HepG2 (cell line): ENCODE results near the gene PRR5L. TPM values are rescaled to one million over a fixed set of nuclear protein-coding genes. Genes with fewer than 3 reads are reported as not detected.

Experiments used
- ATAC-seq: fragments of 200-7000 bp; cut with Tn5 transposase; 3 replicates; pipeline ENCODE4 v1.9.1; 2020; ENCODE audit warnings: mild to moderate bottlenecking, moderate library complexity
- BruUV-seq: library from RNA; stranded (reverse); fragments of 400-500 nt; replicated peaks from 2 replicates; lab custom pipeline; 2021; lab: Mats Ljungman, UMichigan
- CTCF ChIA-PET: fragments of 300-600 bp; formaldehyde crosslinking; extraction: SDS; loops from one replicate; lab custom pipeline; 2021; ENCODE audit warnings: low total read pairs, inconsistent platforms, low intra/inter-chr PET ratio; lab: Yijun Ruan, JAX
- POLR2A ChIA-PET: fragments of 350-600 bp; sonication (Branson Sonifier 250); formaldehyde crosslinking; loops from one replicate; lab custom pipeline; 2020; ENCODE audit warnings: antibody characterized with exemption, inconsistent platforms; lab: Yijun Ruan, JAX
- DNase-seq: peaks from one replicate; pipeline ENCODE4 v3.0.0-alpha.2; 2015; ENCODE audit warnings: low spot score
- FAIRE-seq: peaks from 3 replicates; lab custom pipeline; 2011; peaks lifted over from hg19 to GRCh38; lab: Jason Lieb, UNC
- H2AFZ ChIP-seq: one replicate; pipeline ENCODE4 v1.6.1; 2011; ENCODE audit warnings: low read length, inconsistent platforms
- H3K27ac ChIP-seq: fragments of 300-600 bp; 3 replicates; pipeline ENCODE4 v1.8.0; 2011; ENCODE audit warnings: mixed run types, mild to moderate bottlenecking, mixed read lengths, low read length, inconsistent platforms; ENCODE audit not compliant: insufficient read depth; ENCODE audit errors: extremely low read length
- H3K27me3 ChIP-seq, 2 experiments: fragments of 200-600 bp in 1 of 2; 2 replicates in 1 of 2; 3 replicates in 1 of 2; pipeline versions ENCODE4 v1.6.0 to v1.8.0; 2011; ENCODE audit warnings: low read length in 2 of 2, mild to moderate bottlenecking in 2 of 2, moderate library complexity in 2 of 2, inconsistent platforms in 1 of 2; ENCODE audit not compliant: insufficient read depth in 2 of 2, control insufficient read depth in 1 of 2
- H3K36me3 ChIP-seq, 2 experiments: fragments of 200-600 bp in 1 of 2; replicated peaks in 1 of 2; 2 replicates in 1 of 2; 3 replicates in 1 of 2; pipeline versions ENCODE4 v1.5.1 to v1.8.0; 2011; ENCODE audit warnings: low read length in 2 of 2, inconsistent platforms in 1 of 2; ENCODE audit not compliant: insufficient read depth in 2 of 2, control insufficient read depth in 1 of 2
- H3K4me1 ChIP-seq: 2 replicates; pipeline ENCODE4 v1.5.1; 2012; ENCODE audit warnings: low read length, inconsistent platforms; ENCODE audit not compliant: insufficient read depth
- H3K4me2 ChIP-seq: 2 replicates; pipeline ENCODE4 v1.6.0; 2011; ENCODE audit warnings: low read depth, low read length, inconsistent platforms
- H3K4me3 ChIP-seq, 3 experiments: fragments of 200-600 bp in 1 of 3; sonication (generic), shearing (Covaris generic) in 1 of 3; replicated peaks in 1 of 3; 2 replicates each; pipeline ENCODE4 v1.5.1; 2011 to 2016; ENCODE audit warnings: low read length in 3 of 3, inconsistent platforms in 2 of 3, low read depth in 2 of 3, mild to moderate bottlenecking in 2 of 3, control low read depth in 1 of 3, mixed read lengths in 1 of 3; ENCODE audit not compliant: insufficient read depth in 1 of 3
- H3K79me2 ChIP-seq: one replicate; pipeline ENCODE4 v1.6.1; 2011; ENCODE audit warnings: low read length, inconsistent platforms; ENCODE audit not compliant: insufficient read depth
- H3K9ac ChIP-seq: 2 replicates; pipeline ENCODE4 v1.6.0; 2011; ENCODE audit warnings: mild to moderate bottlenecking, low read depth, low read length, inconsistent platforms; ENCODE audit not compliant: insufficient read depth
- H3K9me3 ChIP-seq: 2 replicates; pipeline ENCODE4 v1.5.1; 2012; ENCODE audit warnings: mild to moderate bottlenecking, low read length
- H4K20me1 ChIP-seq: 2 replicates; pipeline ENCODE4 v1.6.0; 2011; ENCODE audit warnings: inconsistent platforms, mild to moderate bottlenecking, low read length, moderate library complexity; ENCODE audit not compliant: insufficient read depth
- FOXJ3 ChIP-seq: sonication (generic); formaldehyde crosslinking; IDR thresholded peaks from 2 replicates; pipeline ENCODE4 v1.4.0; 2020; ENCODE audit warnings: missing genetic modification reagents, mild to moderate bottlenecking, borderline replicate concordance
- MEIS1 ChIP-seq: sonication (generic); formaldehyde crosslinking; IDR thresholded peaks from 2 replicates; pipeline ENCODE4 v1.9.0; 2021; ENCODE audit warnings: mild to moderate bottlenecking, missing genetic modification reagents, moderate library complexity, borderline replicate concordance
- PTBP1 ChIP-seq: fragments of 200-400 bp; formaldehyde crosslinking; IDR thresholded peaks from 2 replicates; pipeline ENCODE4 v1.6.1; 2018; ENCODE audit warnings: low read length, low read depth; ENCODE audit not compliant: poor library complexity, severe bottlenecking
- WGBS: methylation state at CpG from one replicate; pipeline ENCODE4 v1.1.6; 2017; ENCODE audit warnings: low lambda C conversion rate; 5-methylcytosine and 5-hydroxymethylcytosine counted together
- in situ Hi-C: cut with HindIII; loops from 2 replicates; pipeline ENCODE4 v1.10.0; 2017; ENCODE audit warnings: low pct_unique_long_range_greater_than_20kb; ENCODE audit not compliant: extremely low pct_ligation_motif_present
- intact Hi-C: fragments of 100-400 bp; cut with micrococcal nuclease; formaldehyde crosslinking; loops from one replicate; pipeline ENCODE4 v1.10.0; 2022; ENCODE audit not compliant: unreplicated experiment
- polyA plus RNA-seq, 8 experiments: library from polyadenylated mRNA; depleted of rRNA in 3 of 8; stranded (reverse) in 7 of 8; unstranded in 1 of 8; fragments of >200 nt; fragmentation: Illumina TruSeq in 4 of 8; extraction: Trizol in 4 of 8; gene quantifications; 2 replicates each; pipeline versions ENCODE4 v1.2.1 to v1.2.3, GENCODE V29; 2011 to 2016; ENCODE audit warnings: low read depth in 4 of 8, missing spikeins in 1 of 8, mixed read lengths in 1 of 8; ENCODE audit not compliant: insufficient read depth in 1 of 8
- total RNA-seq, 5 experiments: library from RNA; depleted of rRNA; stranded (reverse); fragments of >200 nt; fragmentation: Illumina TruSeq; extraction: Trizol; gene quantifications; 2 replicates each; pipeline ENCODE4 v1.2.3, GENCODE V29; 2016; ENCODE audit warnings: low read depth in 1 of 5
- TF ChIP-seq, protein P1 (sequence below), 2 experiments: fragments of 450-650 bp in 1 of 2; sonication (generic) in 1 of 2; formaldehyde crosslinking in 1 of 2; IDR thresholded peaks; 2 replicates each; pipeline versions ENCODE4 v1.6.1 to v1.8.0; 2016 to 2022; ENCODE audit warnings: antibody characterized with exemption in 1 of 2, mild to moderate bottlenecking in 1 of 2, missing genetic modification reagents in 1 of 2
- TF ChIP-seq, protein P2 (sequence below): sonication (generic); formaldehyde crosslinking; IDR thresholded peaks from 2 replicates; pipeline ENCODE4 v1.8.0; 2022; ENCODE audit warnings: mild to moderate bottlenecking, missing genetic modification reagents, moderate library complexity
- TF ChIP-seq, protein P3 (sequence below): sonication (generic); formaldehyde crosslinking; IDR thresholded peaks from 2 replicates; pipeline ENCODE4 v1.4.0; 2020; ENCODE audit warnings: missing genetic modification reagents
- TF ChIP-seq, protein P4 (sequence below): sonication (generic); formaldehyde crosslinking; IDR thresholded peaks from 2 replicates; pipeline ENCODE4 v1.4.0; 2020; ENCODE audit warnings: missing genetic modification reagents

Gene PRR5L
- total and polyA plus RNA-seq, 2 of the 13 experiments (the other 11 are each of a cell fraction or from before 2014, with no cell fraction given): 0.16 TPM; not detected in 1

DNA sequence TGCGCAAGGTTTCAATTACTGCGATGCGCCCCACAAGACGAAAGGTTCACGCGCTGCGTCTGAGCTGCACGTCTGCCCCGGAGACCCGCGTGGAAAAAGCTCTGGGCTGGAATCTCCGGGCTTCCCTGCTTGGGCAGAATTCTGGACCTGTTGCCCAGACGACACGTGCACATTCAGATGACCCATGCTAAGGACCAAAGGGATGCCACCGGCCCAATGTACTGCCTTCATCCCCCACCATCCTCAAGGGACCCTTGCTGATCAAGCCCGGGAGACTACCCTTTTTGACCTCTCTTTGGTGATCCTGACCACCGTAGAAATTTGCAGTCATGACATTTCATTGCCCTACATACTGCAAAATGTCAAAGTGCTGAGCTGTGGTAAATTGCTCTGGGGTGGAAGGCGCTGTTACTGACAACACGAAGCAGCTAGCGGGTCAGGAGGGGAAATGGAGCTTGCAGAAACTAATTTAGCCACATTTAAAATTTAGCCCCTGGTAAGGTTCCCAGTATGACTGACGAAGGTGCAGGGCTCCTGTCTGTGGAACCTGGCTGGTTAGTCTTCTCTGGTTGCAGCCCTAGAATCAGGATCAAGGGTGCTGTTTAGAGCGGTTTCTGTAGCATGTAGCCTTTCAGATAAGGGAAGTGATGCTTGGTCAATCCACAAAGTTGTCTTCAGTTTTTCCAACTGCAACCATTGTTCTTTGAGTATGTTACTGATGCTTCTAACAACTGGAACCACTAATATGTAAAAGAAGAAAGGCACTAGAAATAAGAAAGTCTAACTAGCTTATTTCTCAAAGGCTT is 81.9 kb downstream of the PRR5L start (continued):
- TF ChIP-seq, protein P1, sequence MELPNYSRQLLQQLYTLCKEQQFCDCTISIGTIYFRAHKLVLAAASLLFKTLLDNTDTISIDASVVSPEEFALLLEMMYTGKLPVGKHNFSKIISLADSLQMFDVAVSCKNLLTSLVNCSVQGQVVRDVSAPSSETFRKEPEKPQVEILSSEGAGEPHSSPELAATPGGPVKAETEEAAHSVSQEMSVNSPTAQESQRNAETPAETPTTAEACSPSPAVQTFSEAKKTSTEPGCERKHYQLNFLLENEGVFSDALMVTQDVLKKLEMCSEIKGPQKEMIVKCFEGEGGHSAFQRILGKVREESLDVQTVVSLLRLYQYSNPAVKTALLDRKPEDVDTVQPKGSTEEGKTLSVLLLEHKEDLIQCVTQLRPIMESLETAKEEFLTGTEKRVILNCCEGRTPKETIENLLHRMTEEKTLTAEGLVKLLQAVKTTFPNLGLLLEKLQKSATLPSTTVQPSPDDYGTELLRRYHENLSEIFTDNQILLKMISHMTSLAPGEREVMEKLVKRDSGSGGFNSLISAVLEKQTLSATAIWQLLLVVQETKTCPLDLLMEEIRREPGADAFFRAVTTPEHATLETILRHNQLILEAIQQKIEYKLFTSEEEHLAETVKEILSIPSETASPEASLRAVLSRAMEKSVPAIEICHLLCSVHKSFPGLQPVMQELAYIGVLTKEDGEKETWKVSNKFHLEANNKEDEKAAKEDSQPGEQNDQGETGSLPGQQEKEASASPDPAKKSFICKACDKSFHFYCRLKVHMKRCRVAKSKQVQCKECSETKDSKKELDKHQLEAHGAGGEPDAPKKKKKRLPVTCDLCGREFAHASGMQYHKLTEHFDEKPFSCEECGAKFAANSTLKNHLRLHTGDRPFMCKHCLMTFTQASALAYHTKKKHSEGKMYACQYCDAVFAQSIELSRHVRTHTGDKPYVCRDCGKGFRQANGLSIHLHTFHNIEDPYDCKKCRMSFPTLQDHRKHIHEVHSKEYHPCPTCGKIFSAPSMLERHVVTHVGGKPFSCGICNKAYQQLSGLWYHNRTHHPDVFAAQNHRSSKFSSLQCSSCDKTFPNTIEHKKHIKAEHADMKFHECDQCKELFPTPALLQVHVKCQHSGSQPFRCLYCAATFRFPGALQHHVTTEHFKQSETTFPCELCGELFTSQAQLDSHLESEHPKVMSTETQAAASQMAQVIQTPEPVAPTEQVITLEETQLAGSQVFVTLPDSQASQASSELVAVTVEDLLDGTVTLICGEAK (IDR thresholded peaks at IDR 0.05): no peak
- TF ChIP-seq, protein P1 (CRISPR knock-in tag; IDR thresholded peaks at IDR 0.05): no peak

DNA sequence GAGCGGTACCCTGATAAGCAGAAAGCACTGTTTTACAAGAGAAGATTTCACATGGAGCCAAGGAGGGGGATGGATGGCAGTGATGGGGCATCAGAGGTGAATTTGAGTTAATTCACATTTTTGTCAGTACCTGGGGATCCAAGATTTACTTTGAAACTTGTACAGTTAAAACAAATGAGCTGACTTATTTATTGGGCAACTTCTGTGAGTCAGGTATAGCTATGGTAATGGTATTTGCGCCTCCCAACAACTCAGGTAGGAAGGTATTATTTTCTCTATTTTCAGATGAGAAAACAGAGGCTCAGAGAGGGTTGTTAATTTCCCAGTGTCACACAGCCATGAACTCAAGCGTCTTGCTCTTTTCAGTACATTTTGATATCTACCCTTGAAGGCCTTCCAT is 83.6 kb downstream of the PRR5L start:
- Histone ChIP-seq H3K4me3 (no peak overlapping the region), H4K20me1 (peaks cover 3% of the 10 kb centered on the region; the same call in 1 of the 2 replicates), H3K9me3 (no peaks in the 10 kb centered on the region), H3K4me2 (no peak overlapping the region), H3K27me3 (peaks cover 3 to 45% of the 10 kb centered on the region in 2 experiments), H3K4me1 (no peaks in the 10 kb centered on the region), H3K79me2 (no peaks in the 10 kb centered on the region), H3K27ac (no peak overlapping the region), H2AFZ (no peak overlapping the region), H3K9ac (no peak overlapping the region), H3K36me3 (no peaks in the 10 kb centered on the region)
- DNase-seq (no peak), FAIRE-seq (no peak), ATAC-seq (no peak)
- intact Hi-C loops: no loop called here
- CTCF ChIA-PET: no interaction called here
- whole genome bisulfite sequencing: 21% methylated on average over 3 of the region's 3 CpGs
- in situ Hi-C loops: no loop called here
- BruUV-seq: no TSS peak
- POLR2A ChIA-PET: no interaction called here
- TF ChIP-seq, protein P2, sequence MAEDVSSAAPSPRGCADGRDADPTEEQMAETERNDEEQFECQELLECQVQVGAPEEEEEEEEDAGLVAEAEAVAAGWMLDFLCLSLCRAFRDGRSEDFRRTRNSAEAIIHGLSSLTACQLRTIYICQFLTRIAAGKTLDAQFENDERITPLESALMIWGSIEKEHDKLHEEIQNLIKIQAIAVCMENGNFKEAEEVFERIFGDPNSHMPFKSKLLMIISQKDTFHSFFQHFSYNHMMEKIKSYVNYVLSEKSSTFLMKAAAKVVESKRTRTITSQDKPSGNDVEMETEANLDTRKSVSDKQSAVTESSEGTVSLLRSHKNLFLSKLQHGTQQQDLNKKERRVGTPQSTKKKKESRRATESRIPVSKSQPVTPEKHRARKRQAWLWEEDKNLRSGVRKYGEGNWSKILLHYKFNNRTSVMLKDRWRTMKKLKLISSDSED (CRISPR knock-in tag): no peak
- TF ChIP-seq MEIS1 (CRISPR knock-in tag) (no peak), FOXJ3 (CRISPR knock-in tag) (no peak), PTBP1 (no peak)
- TF ChIP-seq, protein P3, sequence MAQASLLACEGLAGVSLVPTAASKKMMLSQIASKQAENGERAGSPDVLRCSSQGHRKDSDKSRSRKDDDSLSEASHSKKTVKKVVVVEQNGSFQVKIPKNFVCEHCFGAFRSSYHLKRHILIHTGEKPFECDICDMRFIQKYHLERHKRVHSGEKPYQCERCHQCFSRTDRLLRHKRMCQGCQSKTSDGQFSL: no peak
- TF ChIP-seq, protein P4, sequence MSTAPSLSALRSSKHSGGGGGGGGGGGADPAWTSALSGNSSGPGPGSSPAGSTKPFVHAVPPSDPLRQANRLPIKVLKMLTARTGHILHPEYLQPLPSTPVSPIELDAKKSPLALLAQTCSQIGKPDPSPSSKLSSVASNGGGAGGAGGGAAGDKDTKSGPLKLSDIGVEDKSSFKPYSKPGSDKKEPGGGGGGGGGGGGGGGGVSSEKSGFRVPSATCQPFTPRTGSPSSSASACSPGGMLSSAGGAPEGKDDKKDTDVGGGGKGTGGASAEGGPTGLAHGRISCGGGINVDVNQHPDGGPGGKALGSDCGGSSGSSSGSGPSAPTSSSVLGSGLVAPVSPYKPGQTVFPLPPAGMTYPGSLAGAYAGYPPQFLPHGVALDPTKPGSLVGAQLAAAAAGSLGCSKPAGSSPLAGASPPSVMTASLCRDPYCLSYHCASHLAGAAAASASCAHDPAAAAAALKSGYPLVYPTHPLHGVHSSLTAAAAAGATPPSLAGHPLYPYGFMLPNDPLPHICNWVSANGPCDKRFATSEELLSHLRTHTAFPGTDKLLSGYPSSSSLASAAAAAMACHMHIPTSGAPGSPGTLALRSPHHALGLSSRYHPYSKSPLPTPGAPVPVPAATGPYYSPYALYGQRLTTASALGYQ: no peak
